H1 (cell line): ENCODE results near the gene MYLK. TPM values are rescaled to one million over a fixed set of nuclear protein-coding genes. Genes with fewer than 3 reads are reported as not detected.

Source experiments
- CTCF ChIA-PET: fragments of 300-600 bp; sonication (Branson Sonifier 250); formaldehyde crosslinking; loops from one replicate; lab custom pipeline; 2021; ENCODE audit not compliant: partially characterized antibody; lab: Charles Lee
- POLR2A ChIA-PET: fragments of 300-600 bp; sonication (Branson Sonifier 250); formaldehyde crosslinking; loops from one replicate; lab custom pipeline; 2021; ENCODE audit warnings: inconsistent platforms; ENCODE audit not compliant: partially characterized antibody; lab: Charles Lee
- DNase-seq, 2 experiments: peaks; one replicate each; pipeline versions ENCODE4 v3.0.0 to v3.0.0-alpha.2; 2010 to 2022; ENCODE audit warnings: low spot score in 2 of 2, low read depth in 1 of 2, mixed read lengths in 1 of 2
- FAIRE-seq: peaks from 2 replicates; lab custom pipeline; 2011; peaks lifted over from hg19 to GRCh38; lab: Jason Lieb, UNC
- H2AFZ ChIP-seq: 2 replicates; pipeline ENCODE4 v1.8.1; 2012; ENCODE audit warnings: low read length, inconsistent platforms
- H2AK5ac ChIP-seq: 2 replicates; pipeline ENCODE4 v1.6.1; 2013; ENCODE audit warnings: low read depth, low read length
- H2BK120ac ChIP-seq: replicated peaks from 2 replicates; pipeline ENCODE3; 2013; ENCODE audit warnings: low read depth, low read length, inconsistent platforms
- H2BK12ac ChIP-seq: 2 replicates; pipeline ENCODE4 v1.6.1; 2013; ENCODE audit warnings: low read depth, low read length
- H2BK15ac ChIP-seq: 2 replicates; pipeline ENCODE4 v1.6.1; 2013; ENCODE audit warnings: low read length
- H2BK20ac ChIP-seq: 2 replicates; pipeline ENCODE4 v1.6.1; 2013; ENCODE audit warnings: low read length
- H2BK5ac ChIP-seq: 2 replicates; pipeline ENCODE4 v1.6.1; 2013; ENCODE audit warnings: low read depth, low read length
- H3K14ac ChIP-seq: 2 replicates; pipeline ENCODE4 v1.6.1; 2013; ENCODE audit warnings: inconsistent platforms; ENCODE audit not compliant: insufficient read length
- H3K18ac ChIP-seq: 2 replicates; pipeline ENCODE4 v1.6.1; 2013; ENCODE audit warnings: low read length; ENCODE audit errors: extremely low read depth
- H3K23ac ChIP-seq: 2 replicates; pipeline ENCODE4 v1.6.1; 2013; ENCODE audit warnings: inconsistent platforms; ENCODE audit not compliant: insufficient read length
- H3K23me2 ChIP-seq: 2 replicates; pipeline ENCODE4 v1.6.1; 2013; ENCODE audit warnings: low read depth, low read length
- H3K27ac ChIP-seq: 2 replicates; pipeline ENCODE4 v1.6.1; 2011; ENCODE audit warnings: low read depth, low read length, inconsistent platforms
- H3K27me3 ChIP-seq, 4 experiments: replicated peaks in 1 of 4; 1 replicate in 1 of 4; 2 replicates in 3 of 4; pipeline versions ENCODE4 v1.6.1 to v1.8.1; 2011 to 2013; ENCODE audit warnings: low read length in 3 of 4, mild to moderate bottlenecking in 3 of 4, inconsistent platforms in 2 of 4, mixed read lengths in 2 of 4, moderate library complexity in 1 of 4; ENCODE audit not compliant: control insufficient read depth in 3 of 4, insufficient read depth in 3 of 4; ENCODE audit errors: extremely low read depth in 1 of 4
- H3K36me3 ChIP-seq, 4 experiments: 2 replicates each; pipeline versions ENCODE4 v1.6.1 to v1.8.1; 2011 to 2013; ENCODE audit warnings: mild to moderate bottlenecking in 4 of 4, low read length in 3 of 4, moderate library complexity in 2 of 4, control low read depth in 1 of 4, inconsistent platforms in 1 of 4; ENCODE audit not compliant: insufficient read depth in 4 of 4, control insufficient read depth in 2 of 4
- H3K4ac ChIP-seq: replicated peaks from 2 replicates; pipeline ENCODE3; 2013; ENCODE audit warnings: low read length, low read depth, mixed read lengths, inconsistent platforms; ENCODE audit not compliant: insufficient read length
- H3K4me1 ChIP-seq, 4 experiments: replicated peaks in 1 of 4; 1 replicate in 1 of 4; 2 replicates in 3 of 4; pipeline versions ENCODE4 v1.6.1 to v1.8.1; 2011 to 2013; ENCODE audit warnings: low read length in 3 of 4, inconsistent platforms in 2 of 4, mixed read lengths in 1 of 4; ENCODE audit not compliant: insufficient read depth in 4 of 4, control insufficient read depth in 3 of 4
- H3K4me2 ChIP-seq, 2 experiments: 2 replicates each; pipeline versions ENCODE4 v1.6.1 to v1.8.1; 2011 to 2013; ENCODE audit warnings: low read depth in 2 of 2, low read length in 2 of 2, control low read depth in 1 of 2, inconsistent platforms in 1 of 2, mild to moderate bottlenecking in 1 of 2; ENCODE audit not compliant: insufficient read depth in 1 of 2
- H3K4me3 ChIP-seq, 4 experiments: fragments of 200-600, 300-600 bp in 1 of 4; sonication (generic), shearing (Covaris generic), sonication (Bioruptor Twin) in 1 of 4; 2 replicates each; pipeline versions ENCODE4 v1.5.1 to v1.8.1; 2011 to 2016; ENCODE audit warnings: low read length in 4 of 4, low read depth in 3 of 4, control low read depth in 2 of 4, inconsistent platforms in 2 of 4, mild to moderate bottlenecking in 2 of 4, mixed read lengths in 1 of 4, moderate library complexity in 1 of 4; ENCODE audit not compliant: insufficient read depth in 2 of 4; ENCODE audit errors: extremely low read depth in 1 of 4
- H3K56ac ChIP-seq: replicated peaks from 2 replicates; pipeline ENCODE3; 2013; ENCODE audit warnings: low read depth, mild to moderate bottlenecking, mixed read lengths, low read length, inconsistent platforms; ENCODE audit not compliant: insufficient read length
- H3K79me1 ChIP-seq: 2 replicates; pipeline ENCODE4 v1.6.1; 2013; ENCODE audit warnings: low read depth, low read length, control low read depth
- H3K79me2 ChIP-seq, 2 experiments: 2 replicates each; pipeline versions ENCODE4 v1.6.1 to v1.8.1; 2012 to 2013; ENCODE audit warnings: low read length in 2 of 2, mild to moderate bottlenecking in 2 of 2, inconsistent platforms in 1 of 2; ENCODE audit not compliant: insufficient read depth in 2 of 2, control insufficient read depth in 1 of 2
- H3K9ac ChIP-seq, 4 experiments: replicated peaks in 1 of 4; 1 replicate in 1 of 4; 2 replicates in 3 of 4; pipeline versions ENCODE4 v1.6.1 to v1.8.1; 2011 to 2013; ENCODE audit warnings: low read depth in 3 of 4, low read length in 3 of 4, control low read depth in 2 of 4, mild to moderate bottlenecking in 2 of 4, moderate library complexity in 2 of 4, inconsistent platforms in 1 of 4; ENCODE audit errors: extremely low read depth in 1 of 4
- H3K9me3 ChIP-seq, 2 experiments: 2 replicates each; pipeline versions ENCODE4 v1.6.1 to v1.8.1; 2012 to 2013; ENCODE audit warnings: mild to moderate bottlenecking in 2 of 2, moderate library complexity in 2 of 2, control low read depth in 1 of 2, inconsistent platforms in 1 of 2, low read depth in 1 of 2, low read length in 1 of 2, mixed read lengths in 1 of 2; ENCODE audit not compliant: insufficient read depth in 2 of 2
- H4K20me1 ChIP-seq, 2 experiments: replicated peaks in 1 of 2; 2 replicates each; pipeline versions ENCODE3 to v1.8.1; 2011 to 2013; ENCODE audit warnings: inconsistent platforms in 2 of 2, low read length in 2 of 2, mild to moderate bottlenecking in 1 of 2; ENCODE audit not compliant: insufficient read depth in 2 of 2, control insufficient read depth in 1 of 2
- H4K5ac ChIP-seq: 2 replicates; pipeline ENCODE4 v1.6.1; 2013; ENCODE audit warnings: low read length, low read depth, mixed read lengths, inconsistent platforms; ENCODE audit not compliant: insufficient read length
- H4K8ac ChIP-seq: 2 replicates; pipeline ENCODE4 v1.8.0; 2013; ENCODE audit warnings: mild to moderate bottlenecking, moderate library complexity, low read length, inconsistent platforms; ENCODE audit not compliant: insufficient read depth; ENCODE audit errors: extremely low read depth
- H4K91ac ChIP-seq: replicated peaks from 2 replicates; pipeline ENCODE3; 2013; ENCODE audit warnings: low read length, mixed read lengths, inconsistent platforms; ENCODE audit not compliant: insufficient read length
- EGR1 ChIP-seq: IDR thresholded peaks from 2 replicates; pipeline ENCODE4 v1.6.1; 2011; ENCODE audit warnings: low read depth, low read length, borderline replicate concordance
- FOSL1 ChIP-seq: IDR thresholded peaks from 2 replicates; pipeline ENCODE4 v1.6.1; 2011; ENCODE audit warnings: mild to moderate bottlenecking, low read depth, low read length, moderate library complexity; ENCODE audit not compliant: insufficient read depth
- WGBS, 2 experiments: shearing (Covaris generic) in 1 of 2; methylation state at CpG; one replicate each; pipeline versions ENCODE4 v1.1.6 to v1.1.7; 2013 to 2015; ENCODE audit warnings: low lambda C conversion rate in 2 of 2, mixed read lengths in 2 of 2, inconsistent platforms in 1 of 2, low coverage in 1 of 2, missing lambda C conversion rate in 1 of 2; ENCODE audit not compliant: insufficient replicate concordance in 2 of 2, insufficient coverage in 1 of 2, insufficient read length in 1 of 2; ENCODE audit errors: extremely low coverage in 1 of 2, missing lambda C conversion rate in 1 of 2; 5-methylcytosine and 5-hydroxymethylcytosine counted together
- polyA plus RNA-seq, 7 experiments: library from polyadenylated mRNA; depleted of rRNA in 3 of 7; stranded (reverse) in 5 of 7; unstranded in 2 of 7; fragments of >200 nt in 5 of 7; fragments of 200-250 nt in 2 of 7; gene quantifications; 1 replicate in 5 of 7; 2 replicates in 1 of 7; 4 replicates in 1 of 7; pipeline versions ENCODE4 v1.2.1 to v1.2.3, GENCODE V29; 2011 to 2013; ENCODE audit warnings: missing spikeins in 2 of 7, mixed read lengths in 2 of 7
- total RNA-seq: library from RNA; stranded (reverse); fragmentation: NEBNext Ultra II Directional; extraction: Animal tissue kit (Norgen Biotek cat#: 25700); gene quantifications from 2 replicates; pipeline ENCODE4 v1.2.1, GENCODE V29; 2021

The MYLK gene
- total and polyA plus RNA-seq, 2 of the 8 experiments (the other 6 are each of a cell fraction or from before 2014, with no cell fraction given) = 11.6 to 21.3 TPM

GRCh38 chr3:123656274-123656673 is 227.9 kb downstream of the MYLK start:
- FAIRE-seq = no peak
- H3K27me3 ChIP-seq = no peaks in the 10 kb centered on the region
- TF ChIP-seq EGR1 (no peak), FOSL1 (no peak)
- TF ChIP-seq, all 59 proteins: peak for 0

More at GRCh38 chr3:123656274-123656673, 227.9 kb downstream of the MYLK start:
- no peak overlapping the region for H3K4ac ChIP-seq
- H3K79me2 ChIP-seq = no peaks in the 10 kb centered on the region
- ChIA-PET CTCF (interaction anchor here (1.0 to 32.0 kb wide), 9 partner anchors 3 to 309 kb away, joined by 3 to 1463 read pairs (median 62); no protein-coding TSS in a partner anchor), POLR2A (no interaction called here)
- H3K56ac ChIP-seq = no peak overlapping the region
- H2BK5ac ChIP-seq = no peak overlapping the region
- H3K23ac ChIP-seq = no peak overlapping the region
- no peak overlapping the region for H3K4me2 ChIP-seq
- no peak overlapping the region for H2AK5ac ChIP-seq
- peaks cover 0 to 8% (median 3%) of the 10 kb centered on the region in 4 experiments; a peak in 3 of 8 replicates for H3K36me3 ChIP-seq
- H4K8ac ChIP-seq = no peak overlapping the region
- H3K14ac ChIP-seq = no peak overlapping the region
- H2BK12ac ChIP-seq = no peak overlapping the region
- H4K91ac ChIP-seq = no peak overlapping the region
- H2BK120ac ChIP-seq = no peak overlapping the region
- H4K5ac ChIP-seq = no peak overlapping the region
- H3K9me3 ChIP-seq = peaks cover 5 to 7% of the 10 kb centered on the region in 2 experiments
- no peak overlapping the region for H3K9ac ChIP-seq
- WGBS, 2 experiments = 86% methylated on average over 3 of the region's 3 CpGs; no CpG with 5 or more reads in 1 of the 2 experiments
- no peak overlapping the region for H2BK20ac ChIP-seq
- H3K23me2 ChIP-seq = no peaks in the 10 kb centered on the region
- no peak overlapping the region for H3K4me3 ChIP-seq
- H2BK15ac ChIP-seq = no peak overlapping the region
- H3K18ac ChIP-seq = no peak overlapping the region
- H3K4me1 ChIP-seq = peaks cover 0 to 9% (median 1%) of the 10 kb centered on the region in 4 experiments; a peak in 2 of 7 replicates
- no peak overlapping the region for H3K27ac ChIP-seq
- DNase-seq = no peak
- H3K79me1 ChIP-seq = no peaks in the 10 kb centered on the region
- H2AFZ ChIP-seq = no peak overlapping the region
- no peaks in the 10 kb centered on the region for H4K20me1 ChIP-seq
